ENCODE data around the gene RRP36.

- no peak for TF ChIP-seq GATA2 (IDR thresholded peaks at IDR 0.05; ENCODE audit: low read depth, low read length)
- no peak for TF ChIP-seq GATA3 (IDR thresholded peaks at IDR 0.05; ENCODE audit: low read depth, low read length)
Measured at GRCh38 chr6:43062818-43063217, 41.4 kb downstream of the RRP36 start.
